GM12872 (cell line): ENCODE measurements around the gene CUX1.

Experiments
- TF ChIP-seq, protein P1 (sequence below): IDR thresholded peaks from 3 replicates; pipeline ENCODE4 v1.5.1; 2011; ENCODE audit warnings: low read depth, mild to moderate bottlenecking, low read length, moderate library complexity; ENCODE audit not compliant: insufficient read depth

The CUX1 gene

DNA sequence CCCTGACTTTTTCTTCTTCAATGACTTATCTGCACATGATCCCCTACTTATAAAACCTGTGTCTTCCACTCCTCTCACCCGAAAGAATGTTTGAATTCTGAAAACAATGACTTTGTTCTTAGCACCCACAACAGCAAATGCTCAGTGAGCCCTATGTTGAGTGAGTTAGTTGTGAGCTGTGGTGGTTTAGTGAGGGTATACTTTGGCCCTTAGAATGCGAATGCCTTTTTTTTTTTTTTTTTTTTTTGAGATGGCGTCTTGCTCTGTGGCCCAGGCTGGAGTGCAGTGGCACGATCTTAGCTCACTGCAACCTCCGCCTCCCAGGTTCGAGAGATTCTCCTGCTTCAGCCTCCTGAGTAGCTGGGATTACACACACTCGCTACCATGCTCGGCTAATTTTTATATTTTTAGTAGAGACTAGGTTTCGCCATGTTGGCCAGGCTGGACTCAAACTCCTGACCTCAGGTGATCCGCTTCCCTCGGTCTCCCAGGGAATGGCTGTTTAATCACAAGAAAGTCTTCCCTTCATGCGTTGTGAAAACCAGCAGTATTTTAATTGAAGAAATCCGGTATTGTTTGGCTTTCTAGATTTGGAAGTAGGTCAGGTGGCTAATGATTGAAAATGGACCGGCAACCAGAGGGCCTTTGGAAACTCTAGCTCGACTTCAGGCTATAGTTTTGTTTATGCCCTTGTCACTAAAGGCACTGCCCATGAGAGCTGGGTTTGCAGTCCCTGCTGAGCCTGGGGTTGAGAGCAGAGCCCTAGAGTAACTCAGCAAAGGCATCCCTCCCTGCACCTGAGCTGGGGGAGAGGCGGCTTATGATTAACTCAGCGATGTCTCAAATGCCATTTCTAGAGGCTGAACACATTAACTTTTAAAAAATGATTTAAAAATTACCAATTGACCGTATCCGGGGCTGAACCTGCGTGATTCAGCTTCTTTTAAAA lies 41.3 kb downstream of the CUX1 start:
- TF ChIP-seq, protein P1, sequence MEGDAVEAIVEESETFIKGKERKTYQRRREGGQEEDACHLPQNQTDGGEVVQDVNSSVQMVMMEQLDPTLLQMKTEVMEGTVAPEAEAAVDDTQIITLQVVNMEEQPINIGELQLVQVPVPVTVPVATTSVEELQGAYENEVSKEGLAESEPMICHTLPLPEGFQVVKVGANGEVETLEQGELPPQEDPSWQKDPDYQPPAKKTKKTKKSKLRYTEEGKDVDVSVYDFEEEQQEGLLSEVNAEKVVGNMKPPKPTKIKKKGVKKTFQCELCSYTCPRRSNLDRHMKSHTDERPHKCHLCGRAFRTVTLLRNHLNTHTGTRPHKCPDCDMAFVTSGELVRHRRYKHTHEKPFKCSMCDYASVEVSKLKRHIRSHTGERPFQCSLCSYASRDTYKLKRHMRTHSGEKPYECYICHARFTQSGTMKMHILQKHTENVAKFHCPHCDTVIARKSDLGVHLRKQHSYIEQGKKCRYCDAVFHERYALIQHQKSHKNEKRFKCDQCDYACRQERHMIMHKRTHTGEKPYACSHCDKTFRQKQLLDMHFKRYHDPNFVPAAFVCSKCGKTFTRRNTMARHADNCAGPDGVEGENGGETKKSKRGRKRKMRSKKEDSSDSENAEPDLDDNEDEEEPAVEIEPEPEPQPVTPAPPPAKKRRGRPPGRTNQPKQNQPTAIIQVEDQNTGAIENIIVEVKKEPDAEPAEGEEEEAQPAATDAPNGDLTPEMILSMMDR, result no peak

DNA sequence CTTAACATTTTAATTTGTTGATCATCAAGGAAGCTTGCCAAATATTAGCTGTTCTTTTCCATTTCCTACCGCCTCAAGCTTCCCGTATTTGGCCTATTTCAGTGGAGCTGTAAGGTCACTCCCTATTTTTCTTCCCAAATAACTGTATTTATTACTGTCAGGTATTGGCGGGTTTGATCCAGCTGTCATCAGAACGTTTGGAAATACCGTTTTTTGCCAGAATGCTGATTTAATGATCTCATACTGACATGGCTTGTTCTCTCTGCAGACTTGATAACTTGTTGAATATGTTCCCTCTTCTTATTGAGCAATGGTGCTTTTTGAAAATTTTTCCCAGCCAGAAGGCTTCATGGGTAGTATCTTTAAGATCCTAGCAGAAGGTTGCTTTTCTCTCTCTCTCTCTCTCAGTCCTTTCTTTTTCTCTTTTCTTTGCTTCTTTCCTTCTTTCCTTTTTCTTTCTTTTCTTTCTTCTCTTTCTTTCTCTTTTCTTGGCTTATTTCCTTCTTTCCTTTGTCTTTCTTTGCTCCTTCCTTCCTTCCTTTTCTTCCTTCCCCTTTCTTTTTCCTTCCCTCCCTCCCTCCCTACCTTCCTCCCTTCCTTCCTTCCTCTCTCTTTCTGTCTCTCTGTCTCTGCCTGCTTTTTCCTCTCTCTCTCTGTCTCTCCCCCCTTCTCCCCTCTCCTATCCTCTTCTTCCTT lies 42.1 kb downstream of the CUX1 start:
- TF ChIP-seq, protein P1, result no peak

DNA sequence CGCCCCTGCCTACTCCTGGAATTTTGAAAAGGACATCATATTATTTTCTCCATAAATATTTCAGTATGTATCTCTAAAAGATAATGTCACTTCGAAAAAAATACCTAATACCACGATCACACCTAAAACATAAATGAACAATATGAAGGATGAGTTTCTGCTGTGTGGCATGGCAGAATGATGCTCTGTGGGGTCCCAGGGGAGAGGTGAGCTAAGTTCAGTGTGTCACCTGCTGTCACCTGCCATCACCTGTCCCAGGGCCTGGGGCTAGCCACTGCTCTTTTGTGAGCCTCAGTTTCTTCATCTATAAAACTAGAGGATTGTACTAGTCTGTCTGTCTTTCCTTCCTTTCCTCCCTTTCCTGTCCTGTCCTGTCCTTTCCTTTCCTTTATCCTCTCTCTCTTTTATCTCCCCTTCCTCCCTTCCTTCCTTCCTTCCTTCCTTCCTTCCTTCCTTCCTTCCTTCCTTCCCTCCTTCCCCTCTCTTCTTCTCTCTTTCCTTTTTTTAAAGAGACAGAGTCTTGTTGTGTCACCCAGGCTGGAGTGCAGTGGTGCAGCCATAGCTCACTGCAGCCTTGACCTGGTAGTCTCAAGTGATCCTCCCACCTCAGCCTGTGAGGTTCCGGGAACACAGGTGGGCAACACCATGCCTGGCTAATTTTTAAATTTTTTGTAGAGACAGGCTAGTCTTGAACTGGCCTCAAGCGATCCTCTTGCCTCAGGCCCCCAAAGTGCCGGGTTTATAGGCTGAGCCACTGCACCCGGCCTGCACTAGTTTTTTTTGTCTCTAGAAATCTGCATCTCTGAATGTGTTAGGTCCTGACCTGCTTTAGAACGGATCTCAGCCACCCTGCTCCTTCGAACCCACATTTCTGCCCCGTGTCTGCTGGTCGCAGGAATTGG lies 43.1 kb downstream of the CUX1 start:
- TF ChIP-seq, protein P1, result no peak

DNA sequence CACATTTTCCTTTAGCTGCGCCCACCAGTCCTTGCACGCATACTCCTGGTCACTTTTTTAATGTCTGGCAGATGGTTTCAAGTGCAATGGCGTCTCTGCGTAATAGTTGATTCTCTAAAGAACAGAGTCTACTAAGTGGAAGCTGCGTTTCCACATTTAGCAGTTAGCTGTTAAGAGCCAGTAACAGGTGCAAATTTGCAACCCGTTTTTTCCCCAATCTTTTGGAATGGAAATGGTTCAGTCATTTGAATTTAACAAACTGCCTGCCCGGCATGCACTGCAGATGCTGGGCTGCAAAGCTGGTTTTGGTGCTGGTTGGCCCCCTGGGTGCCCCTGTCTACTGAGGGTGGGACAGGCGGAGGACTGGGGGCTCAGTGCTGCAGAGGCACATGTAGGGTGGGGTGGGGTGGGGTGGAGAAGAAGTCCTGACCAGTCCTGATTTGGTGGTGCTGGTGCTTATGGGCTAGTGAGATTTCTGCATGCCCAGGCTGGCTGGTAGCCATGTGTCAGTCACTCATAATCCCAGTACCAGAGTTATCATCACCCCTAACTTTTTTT lies 43.9 kb downstream of the CUX1 start:
- TF ChIP-seq, protein P1, result no peak

DNA sequence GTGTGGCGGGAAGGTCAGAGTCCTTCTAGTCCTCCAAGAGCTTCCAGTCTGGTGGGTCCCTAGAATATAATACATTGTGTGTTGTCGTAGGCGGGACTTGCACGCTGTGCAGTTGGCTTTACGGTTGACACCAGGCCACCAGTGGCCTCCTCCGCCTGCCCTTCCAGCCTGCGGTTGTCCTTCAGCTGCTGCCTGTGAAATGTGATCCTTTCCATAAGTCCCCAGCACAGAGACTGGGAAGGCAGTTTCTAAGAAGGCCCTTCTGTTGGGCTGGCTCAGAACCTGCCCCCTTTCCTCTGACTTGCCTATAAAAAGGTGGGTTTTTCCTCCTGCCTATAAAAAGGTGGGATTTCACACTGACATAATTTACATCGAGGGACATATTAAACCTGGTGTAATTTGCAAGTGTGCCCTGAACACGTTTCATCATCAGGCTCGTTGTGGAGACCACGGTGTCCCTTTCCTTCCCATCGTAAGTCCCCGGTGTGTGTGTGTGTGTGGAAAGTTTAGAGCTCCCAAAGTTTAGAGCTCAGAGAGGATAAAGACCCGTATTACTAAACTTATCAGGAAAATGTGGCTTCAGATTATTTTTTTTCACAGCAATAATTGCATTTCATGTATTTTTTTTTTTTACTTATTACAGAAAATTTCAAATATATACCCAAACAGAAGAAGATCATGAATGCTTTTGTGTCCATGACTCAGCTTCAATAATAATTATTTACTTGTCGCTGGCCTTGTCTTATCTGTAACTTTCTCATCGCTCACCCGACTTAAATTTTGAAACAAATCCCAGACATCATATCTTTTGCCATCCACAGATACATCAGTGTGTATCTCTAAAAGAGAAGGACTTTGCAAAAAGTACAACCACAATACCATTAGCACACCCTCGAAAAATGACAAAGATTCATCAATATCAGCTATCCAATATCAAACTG lies 45.1 kb downstream of the CUX1 start:
- TF ChIP-seq, protein P1, result no peak

DNA sequence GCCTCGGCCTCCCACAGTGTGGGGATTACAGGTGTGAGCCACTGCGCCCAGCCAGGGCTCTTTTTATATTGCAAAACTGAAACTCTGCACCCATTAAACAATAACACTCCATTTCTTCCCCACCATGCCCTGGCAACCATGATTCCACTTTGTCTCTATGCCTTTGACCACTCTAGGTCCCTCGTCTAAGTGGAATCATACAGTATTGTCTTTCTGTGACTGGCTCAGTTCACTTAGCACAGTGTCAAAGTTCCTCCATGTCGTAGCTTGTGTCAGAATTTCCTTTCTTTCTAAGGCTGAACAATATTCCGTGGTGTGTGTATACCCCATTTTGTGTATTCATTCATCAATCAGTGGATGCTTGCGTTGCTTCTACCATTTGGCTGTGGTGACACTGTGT lies 46.2 kb downstream of the CUX1 start:
- TF ChIP-seq, protein P1, result no peak
